DOHH2 (cell line): Measurements from ENCODE around the gene PDK4.

ENCODE experiments used
- EZH2phosphoT487 ChIP-seq: fragments of 200-600 bp; sonication (generic); IDR thresholded peaks from 2 replicates; pipeline ENCODE4 v1.6.1; 2017; ENCODE audit warnings: borderline replicate concordance, mild to moderate bottlenecking, antibody characterized with exemption, low read length, moderate library complexity, mixed read lengths
- TF ChIP-seq, protein P1 (sequence below): fragments of 200-600 bp; sonication (generic); IDR thresholded peaks from one replicate; pipeline ENCODE4 v1.5.1; 2014; ENCODE audit warnings: antibody characterized with exemption, mild to moderate bottlenecking, low read depth, low read length; ENCODE audit not compliant: poor library complexity, severe bottlenecking

DNA sequence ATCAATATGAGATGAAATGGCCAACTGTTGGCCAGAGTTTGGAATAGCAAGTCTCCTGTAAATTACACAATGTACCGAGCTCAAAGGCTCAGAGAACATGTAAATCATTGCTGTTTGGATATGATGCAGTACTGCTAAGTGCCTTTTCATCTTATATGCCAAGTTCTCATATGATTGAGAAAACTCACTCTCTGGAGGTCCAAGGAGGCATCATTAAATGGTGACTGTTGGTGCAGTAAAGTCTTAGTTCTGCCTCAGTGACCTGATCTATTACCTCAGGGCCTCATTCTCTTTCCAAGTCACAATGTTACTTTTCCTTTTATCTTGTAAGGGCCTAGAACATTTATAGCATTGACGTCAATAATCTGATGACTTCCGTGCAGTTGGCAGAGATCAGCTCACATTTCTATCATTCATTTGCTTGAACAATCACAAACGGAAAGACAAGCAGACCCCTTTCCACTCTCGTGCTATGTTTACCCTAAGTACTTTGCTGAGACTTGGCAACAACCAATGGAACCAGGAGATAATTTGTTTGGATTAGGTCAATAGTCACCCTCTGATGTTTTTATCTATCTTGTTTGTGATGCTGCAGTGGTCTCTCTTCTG is 32.6 kb upstream of the PDK4 start:
- TF ChIP-seq, protein P1, sequence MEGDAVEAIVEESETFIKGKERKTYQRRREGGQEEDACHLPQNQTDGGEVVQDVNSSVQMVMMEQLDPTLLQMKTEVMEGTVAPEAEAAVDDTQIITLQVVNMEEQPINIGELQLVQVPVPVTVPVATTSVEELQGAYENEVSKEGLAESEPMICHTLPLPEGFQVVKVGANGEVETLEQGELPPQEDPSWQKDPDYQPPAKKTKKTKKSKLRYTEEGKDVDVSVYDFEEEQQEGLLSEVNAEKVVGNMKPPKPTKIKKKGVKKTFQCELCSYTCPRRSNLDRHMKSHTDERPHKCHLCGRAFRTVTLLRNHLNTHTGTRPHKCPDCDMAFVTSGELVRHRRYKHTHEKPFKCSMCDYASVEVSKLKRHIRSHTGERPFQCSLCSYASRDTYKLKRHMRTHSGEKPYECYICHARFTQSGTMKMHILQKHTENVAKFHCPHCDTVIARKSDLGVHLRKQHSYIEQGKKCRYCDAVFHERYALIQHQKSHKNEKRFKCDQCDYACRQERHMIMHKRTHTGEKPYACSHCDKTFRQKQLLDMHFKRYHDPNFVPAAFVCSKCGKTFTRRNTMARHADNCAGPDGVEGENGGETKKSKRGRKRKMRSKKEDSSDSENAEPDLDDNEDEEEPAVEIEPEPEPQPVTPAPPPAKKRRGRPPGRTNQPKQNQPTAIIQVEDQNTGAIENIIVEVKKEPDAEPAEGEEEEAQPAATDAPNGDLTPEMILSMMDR = no peak
- TF ChIP-seq EZH2phosphoT487 = no peak
